GM23248 (cell line): ENCODE measurements around the gene RWDD4.

Source experiments
- EZH2 ChIP-seq: fragments of 200-600 bp; sonication (generic); IDR thresholded peaks from 2 replicates; pipeline ENCODE4 v1.6.1; 2018; ENCODE audit warnings: antibody characterized with exemption, mild to moderate bottlenecking; ENCODE audit not compliant: insufficient read depth, poor library complexity, severe bottlenecking
- EZH2phosphoT487 ChIP-seq: fragments of 200-600 bp; sonication (generic); IDR thresholded peaks from 2 replicates; pipeline ENCODE4 v1.6.1; 2018; ENCODE audit warnings: antibody characterized with exemption, moderate library complexity, mild to moderate bottlenecking, low read depth; ENCODE audit not compliant: insufficient read depth

DNA sequence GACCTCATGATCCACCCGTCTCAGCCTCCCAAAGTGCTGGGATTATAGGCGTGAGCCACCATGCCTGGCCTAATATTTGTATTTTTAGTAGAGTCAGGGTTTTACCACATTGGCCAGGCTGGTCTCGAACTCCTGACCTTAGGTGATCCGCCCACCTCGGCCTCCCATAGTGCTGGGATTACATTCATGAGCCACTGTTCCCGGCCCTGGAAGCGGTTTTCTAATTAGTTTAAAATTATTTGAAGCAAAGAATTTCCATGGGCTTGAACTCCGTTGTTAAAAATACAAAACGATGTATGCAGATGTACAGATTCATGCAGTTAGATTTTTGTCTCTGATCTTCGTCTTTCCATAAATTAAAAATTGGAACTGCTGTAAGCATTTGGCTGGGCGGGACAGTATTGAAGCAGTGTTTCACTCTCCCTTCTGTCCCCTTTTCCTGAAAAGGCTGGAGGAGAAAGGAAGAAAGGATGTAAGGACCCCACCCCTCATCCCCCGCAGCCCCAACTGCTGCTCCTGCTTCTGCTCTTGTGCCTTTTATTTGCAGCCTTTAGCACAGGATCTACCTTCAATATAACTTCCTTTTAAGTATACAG, 12.1 kb upstream of the RWDD4 start:
- TF ChIP-seq EZH2phosphoT487 (no peak), EZH2 (no peak)
